AG09309 (cell line): Measurements from ENCODE around the gene CELF4.

Experiments used
- DNase-seq: peaks from one replicate; pipeline ENCODE4 v3.0.0-alpha.2; 2010; ENCODE audit warnings: low read depth
- H3K4me3 ChIP-seq: 2 replicates; pipeline ENCODE4 v1.5.1; 2011; ENCODE audit warnings: mild to moderate bottlenecking, low read depth, low read length, moderate library complexity; ENCODE audit not compliant: control insufficient read depth
- TF ChIP-seq, protein P1 (sequence below): IDR thresholded peaks from 2 replicates; pipeline ENCODE4 v1.5.1; 2011; ENCODE audit warnings: mild to moderate bottlenecking, low read depth, low read length, inconsistent platforms; ENCODE audit not compliant: insufficient read depth, control insufficient read depth; ENCODE audit errors: missing control alignments

The CELF4 gene

DNA sequence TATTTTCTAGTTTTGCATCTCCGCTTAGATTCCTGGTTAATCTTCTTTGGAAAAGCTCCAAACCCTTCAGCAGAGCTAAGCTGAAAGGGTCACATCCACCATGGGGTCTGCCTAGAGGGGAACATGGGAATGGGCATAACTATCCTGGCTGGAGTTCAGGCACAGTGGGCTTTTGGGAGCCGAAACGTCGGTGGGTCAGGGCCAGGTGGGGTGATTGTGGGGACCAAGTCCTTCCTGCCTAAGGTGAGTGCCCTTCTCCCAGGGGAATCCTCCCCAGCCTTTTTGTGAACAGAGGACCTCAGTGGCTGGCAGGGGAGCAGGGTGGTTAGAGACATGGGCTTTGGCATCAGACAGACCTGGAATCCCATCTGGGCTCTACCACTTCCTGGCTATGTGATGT is 60.3 kb downstream of the CELF4 start:
- no peak overlapping the region for H3K4me3 ChIP-seq
- TF ChIP-seq, protein P1, sequence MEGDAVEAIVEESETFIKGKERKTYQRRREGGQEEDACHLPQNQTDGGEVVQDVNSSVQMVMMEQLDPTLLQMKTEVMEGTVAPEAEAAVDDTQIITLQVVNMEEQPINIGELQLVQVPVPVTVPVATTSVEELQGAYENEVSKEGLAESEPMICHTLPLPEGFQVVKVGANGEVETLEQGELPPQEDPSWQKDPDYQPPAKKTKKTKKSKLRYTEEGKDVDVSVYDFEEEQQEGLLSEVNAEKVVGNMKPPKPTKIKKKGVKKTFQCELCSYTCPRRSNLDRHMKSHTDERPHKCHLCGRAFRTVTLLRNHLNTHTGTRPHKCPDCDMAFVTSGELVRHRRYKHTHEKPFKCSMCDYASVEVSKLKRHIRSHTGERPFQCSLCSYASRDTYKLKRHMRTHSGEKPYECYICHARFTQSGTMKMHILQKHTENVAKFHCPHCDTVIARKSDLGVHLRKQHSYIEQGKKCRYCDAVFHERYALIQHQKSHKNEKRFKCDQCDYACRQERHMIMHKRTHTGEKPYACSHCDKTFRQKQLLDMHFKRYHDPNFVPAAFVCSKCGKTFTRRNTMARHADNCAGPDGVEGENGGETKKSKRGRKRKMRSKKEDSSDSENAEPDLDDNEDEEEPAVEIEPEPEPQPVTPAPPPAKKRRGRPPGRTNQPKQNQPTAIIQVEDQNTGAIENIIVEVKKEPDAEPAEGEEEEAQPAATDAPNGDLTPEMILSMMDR = no peak
- DNase-seq = no peak

DNA sequence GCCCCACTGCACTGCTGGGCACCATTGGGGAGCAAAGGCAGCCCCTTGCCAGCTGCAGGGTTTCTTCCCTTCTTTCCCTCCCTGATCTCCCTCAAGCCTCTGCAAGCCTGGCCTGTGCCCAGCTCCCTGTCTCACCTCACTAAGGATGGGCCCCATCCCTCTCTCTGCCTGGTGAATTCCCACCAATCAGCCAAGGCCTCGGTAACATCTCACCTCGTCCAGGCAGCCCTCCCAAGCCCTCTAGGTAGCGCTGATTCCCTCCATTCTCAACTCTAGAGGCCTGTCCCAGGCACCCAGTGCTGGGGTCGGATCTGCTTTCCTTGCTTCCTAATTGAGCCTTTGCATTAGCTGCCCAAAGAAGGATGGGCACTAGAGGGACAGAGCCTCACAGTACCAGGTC is 63.0 kb downstream of the CELF4 start:
- no peak for DNase-seq
- TF ChIP-seq, protein P1 = no peak
- no peak overlapping the region for H3K4me3 ChIP-seq

DNA sequence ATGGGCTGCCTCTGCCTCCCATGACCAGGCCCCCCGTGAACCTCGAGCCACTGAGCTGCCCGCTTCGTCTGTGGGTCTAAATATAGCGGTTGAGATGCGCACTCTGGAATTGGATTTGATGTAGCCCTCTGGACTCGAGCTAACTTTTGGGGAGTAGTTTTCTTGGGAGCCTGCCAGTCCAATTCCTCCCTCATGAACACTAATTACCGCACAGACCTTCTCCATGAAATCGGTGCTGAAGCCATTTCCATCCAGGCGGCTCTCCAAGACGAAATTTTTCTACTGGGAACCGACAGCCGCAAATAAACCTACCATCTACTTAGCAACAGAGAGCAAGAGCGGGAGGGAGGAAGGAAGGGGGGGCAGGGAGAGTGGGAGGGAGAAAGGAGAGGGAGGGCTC is 63.6 kb downstream of the CELF4 start:
- TF ChIP-seq, protein P1 = no peak
- H3K4me3 ChIP-seq = no peak overlapping the region
- DNase-seq = no peak

DNA sequence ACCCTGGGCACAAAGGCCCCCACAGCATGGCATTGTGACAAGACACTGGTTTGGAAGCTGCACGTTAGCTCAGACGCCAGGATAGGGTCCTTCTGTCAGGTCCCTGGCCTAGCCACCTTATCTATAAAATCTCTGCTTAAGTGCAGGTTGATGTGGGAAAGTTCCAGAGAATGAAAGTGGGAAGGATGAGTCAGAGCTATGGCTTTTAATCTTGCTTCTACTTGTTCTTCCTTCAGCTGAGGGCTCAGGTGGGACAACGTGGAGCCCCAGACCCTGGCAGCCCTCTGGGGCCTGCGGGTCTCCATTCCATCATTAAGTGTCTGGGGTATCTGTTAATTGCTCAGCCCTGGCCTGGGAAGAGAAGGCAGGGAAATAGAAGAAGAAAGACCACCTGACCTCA is 64.5 kb downstream of the CELF4 start:
- TF ChIP-seq, protein P1 = no peak
- no peak overlapping the region for H3K4me3 ChIP-seq
- no peak for DNase-seq

DNA sequence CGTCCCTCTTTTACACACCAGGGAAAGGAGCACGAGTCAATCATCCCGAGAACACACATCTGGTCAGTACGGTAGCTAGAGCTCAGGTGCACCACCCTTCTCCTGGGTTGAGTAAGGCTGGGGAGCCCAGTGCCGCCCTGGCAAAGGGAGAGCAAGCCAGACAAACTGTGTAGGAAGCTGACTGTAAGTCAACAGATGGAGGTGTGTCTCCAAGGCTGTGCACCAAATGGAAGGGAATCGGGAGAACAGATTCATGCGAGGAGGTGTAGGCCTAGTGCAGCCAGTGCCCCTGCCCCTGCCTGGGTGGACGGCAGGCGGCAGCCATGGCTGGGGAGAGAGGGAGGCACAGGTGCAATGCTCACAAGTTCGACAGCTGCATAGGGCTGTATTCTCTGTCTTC is 65.7 kb downstream of the CELF4 start:
- no peak for DNase-seq
- TF ChIP-seq, protein P1 = no peak
- H3K4me3 ChIP-seq = no peak overlapping the region

DNA sequence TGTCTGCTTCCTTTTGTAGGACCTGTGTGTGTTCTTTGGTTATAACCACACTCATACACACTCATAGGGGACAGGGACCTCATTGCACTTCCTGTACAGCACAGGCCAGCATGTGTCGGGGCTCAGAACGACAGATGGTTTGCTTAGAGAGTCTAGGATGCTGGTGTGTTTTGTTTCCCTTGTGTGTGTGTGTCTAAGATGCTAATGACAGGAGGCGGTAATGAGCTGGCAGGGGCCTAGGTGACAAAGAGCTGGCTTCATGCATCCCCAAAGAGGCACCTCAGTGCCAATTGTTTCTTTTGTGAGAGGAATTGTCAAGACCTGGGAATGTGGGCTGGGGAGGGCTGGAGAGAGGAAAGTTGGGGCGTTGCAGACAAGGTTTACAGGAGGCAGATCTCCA is 66.6 kb downstream of the CELF4 start:
- no peak overlapping the region for H3K4me3 ChIP-seq
- TF ChIP-seq, protein P1 = no peak
- DNase-seq = no peak
